ENCODE measurements around the gene BARX1.

The BARX1 gene

DNA sequence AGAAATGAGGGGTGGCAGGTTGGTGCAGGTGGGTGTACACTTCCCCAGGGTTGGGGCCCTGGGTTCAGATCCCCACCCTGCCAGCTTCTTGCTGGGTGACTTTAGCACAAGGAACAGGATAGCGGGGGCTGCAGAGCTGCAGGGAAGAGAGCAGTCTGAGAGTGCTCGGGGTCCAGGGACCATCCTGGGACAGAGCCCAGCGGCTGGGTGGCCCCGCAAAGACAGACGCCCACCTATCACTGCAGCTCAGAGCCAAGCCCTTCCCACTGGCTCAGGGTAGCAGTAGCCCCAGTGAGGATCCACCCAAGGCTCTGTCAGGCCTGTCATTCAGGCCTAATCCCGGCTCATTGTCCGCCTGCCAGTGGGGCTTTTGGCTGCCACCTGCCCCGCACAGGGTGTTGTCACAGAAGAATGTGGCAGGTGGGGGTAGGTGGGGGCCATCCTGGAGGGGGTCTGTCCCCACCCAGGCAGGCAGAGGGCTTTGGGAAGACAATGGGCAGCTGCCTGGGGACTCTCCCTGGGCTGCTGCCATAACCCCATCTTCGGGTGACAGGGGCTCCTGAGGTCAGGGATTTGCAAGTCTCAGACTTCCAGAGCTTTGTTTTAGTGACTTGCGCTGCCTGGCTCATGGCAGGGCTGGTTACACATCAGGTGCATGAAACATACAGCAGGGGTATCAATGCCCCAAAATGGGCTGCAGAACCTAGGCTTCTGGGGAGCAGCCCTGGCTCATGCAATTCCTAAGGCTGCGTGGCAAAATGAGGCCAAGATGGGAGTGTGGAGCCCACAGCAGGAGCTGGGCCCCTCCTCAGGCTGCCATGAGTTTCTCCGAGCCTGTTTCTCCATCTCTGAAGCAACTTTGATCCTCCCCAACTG, 52.1 kb downstream of the BARX1 start:
- DNase-seq, result no peak

DNA sequence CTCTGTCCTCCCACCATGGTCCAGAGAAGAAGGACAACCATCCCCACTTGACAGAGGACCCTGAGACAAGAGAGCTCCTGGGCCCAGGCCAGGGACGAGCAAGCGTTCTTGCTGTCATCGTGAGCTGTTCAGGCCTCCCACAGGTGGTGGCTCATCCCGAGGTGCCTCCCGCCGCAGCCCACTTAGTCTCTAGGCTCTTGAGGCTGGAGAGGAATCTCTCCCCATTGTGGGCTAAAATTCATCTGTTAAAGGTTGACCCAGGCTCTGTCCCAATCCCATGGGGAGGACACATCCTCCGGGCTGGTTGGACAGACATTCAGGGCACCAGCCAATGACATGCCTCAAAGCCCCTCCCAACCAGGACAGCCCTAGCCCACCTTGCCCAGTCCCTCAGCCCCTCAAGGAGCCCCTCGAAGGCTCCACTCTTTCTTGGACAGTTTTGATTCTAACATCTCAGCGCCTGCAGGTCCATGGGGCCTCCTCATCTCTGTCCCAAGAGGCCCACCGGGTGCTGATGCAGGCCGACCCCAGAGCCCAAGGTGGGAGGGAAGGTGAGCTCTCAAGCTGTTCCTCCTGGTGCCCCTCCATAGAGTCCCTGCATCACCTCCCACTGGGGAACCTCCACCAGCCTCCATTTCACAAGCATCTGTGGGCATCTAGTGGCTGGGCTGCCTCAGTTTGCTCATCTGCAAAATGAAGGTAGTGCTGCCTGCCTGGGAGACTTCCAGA, 52.9 kb downstream of the BARX1 start:
- peak in 1 of 51 donors; percentile 1 for DNase-seq
